IPS-NIHi7 (cell line): ENCODE measurements around the gene DYNC1I1.

Experiments used
- DNase-seq: peaks from one replicate; pipeline ENCODE4 v3.0.0; 2012; ENCODE audit warnings: mixed read lengths; ENCODE audit errors: extremely low spot score

The DYNC1I1 gene

DNA sequence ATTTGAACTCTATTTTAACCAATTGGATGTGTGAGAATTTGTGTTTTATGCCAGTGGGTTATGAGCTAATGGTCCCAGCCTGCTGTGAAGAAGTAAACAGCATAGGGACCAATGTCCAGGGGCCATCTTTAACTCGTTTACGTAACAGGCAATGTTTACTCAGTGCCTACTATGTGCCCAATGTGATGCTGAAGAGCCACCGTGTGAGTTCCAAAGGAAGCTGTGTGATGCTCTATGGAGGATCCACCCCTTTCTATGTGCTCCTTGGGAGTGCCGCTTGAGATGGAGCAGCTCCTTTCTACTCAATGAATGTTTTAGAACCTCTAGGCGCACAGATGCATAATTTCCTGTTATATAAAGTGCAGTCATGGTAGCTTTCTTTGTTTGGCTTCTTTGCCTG, 21.3 kb downstream of the DYNC1I1 start:
- DNase-seq: no peak

DNA sequence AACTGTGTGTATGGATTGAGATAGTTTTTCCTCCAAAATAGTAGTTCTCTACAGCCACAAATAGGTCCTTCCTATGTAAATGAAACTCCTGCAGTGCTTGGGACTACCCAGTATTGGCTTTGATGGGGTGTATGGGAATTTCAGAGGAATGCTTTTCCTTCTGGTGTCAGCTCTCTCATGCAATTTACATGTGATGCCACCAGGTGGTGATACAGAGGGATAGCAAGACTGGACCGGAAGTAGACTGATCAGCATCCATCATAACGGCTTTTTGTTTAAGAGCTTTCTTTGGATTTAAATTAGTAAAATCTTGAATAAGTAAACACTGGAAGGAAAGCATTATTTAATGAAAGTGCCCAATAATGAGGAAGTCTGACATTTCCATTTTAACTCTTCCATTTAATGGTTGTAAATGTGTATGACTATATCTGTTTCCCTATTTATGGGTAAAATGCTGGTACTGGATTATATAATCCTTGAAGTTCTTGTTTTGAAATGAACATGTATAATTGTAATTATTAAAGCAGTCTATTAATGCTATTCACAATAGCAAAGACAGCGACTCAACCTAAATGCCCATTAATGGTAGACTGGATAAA, 22.7 kb downstream of the DYNC1I1 start:
- peak; percentile 54 for DNase-seq

DNA sequence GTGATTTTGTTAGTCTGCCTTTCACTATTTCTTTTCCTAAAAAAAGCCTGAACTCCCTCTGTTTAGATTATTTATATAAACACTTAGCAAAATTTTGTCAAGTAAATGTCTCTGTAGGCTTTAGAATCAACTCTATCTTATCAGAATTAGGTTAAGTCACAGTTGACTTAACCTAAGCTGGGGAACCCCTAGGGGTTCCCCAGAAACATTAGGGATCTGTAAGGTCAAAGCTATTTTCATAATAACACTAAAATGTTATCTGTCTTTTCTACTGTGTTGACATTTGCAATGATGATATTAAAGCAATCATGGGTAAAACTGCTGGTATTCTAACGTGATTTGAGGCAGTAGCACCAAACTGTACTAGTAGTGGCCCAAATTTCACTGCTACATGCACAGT, 24.3 kb downstream of the DYNC1I1 start:
- DNase-seq: no peak

GRCh38 chr7:95798401-95798930, 26.1 kb downstream of the DYNC1I1 start:
- DNase-seq: no peak

- no peak for DNase-seq
Observed at GRCh38 chr7:95800787-95801186, 28.4 kb downstream of the DYNC1I1 start.

- DNase-seq: no peak
Observed at GRCh38 chr7:95802270-95802669, 29.9 kb downstream of the DYNC1I1 start.

DNA sequence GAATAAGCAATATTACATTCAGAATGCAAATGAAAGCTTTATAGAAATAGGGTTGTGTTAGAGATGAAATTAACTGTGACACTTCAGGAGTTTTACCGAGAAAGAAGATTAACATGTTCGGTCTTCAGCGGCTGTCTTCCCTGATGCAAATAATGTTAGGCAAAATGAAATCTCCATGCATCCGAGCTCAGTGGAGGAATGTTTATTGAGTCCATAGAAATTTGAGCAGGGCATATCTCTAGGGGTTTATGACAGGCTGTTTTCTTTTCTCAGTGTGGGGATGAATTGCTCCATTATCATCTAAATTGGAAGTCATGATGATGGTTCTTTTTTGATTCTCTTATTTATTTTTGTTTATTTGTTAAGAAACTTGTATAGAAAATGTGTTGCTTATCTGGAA, 31.7 kb downstream of the DYNC1I1 start:
- DNase-seq: no peak

- no peak for DNase-seq
Observed at GRCh38 chr7:95805909-95806308, 33.6 kb downstream of the DYNC1I1 start.

DNA sequence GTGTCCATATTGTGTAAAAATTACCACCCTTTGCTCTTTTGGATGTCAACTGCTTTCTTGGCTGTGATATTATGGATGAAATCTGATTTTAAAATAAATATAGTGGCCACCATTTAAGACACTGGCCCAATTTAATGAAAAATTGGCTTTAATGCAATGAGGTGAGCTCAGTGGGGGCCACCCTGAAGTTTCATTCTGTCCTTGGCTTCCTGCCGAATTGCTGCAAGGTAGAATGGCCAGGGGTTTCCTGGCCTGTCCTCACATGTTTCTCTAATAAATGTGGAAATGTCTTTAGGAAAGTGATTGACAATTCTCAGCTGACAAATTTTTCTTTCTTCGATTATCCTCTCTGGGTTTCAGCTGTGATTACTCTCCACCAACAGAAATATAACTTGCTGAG, 36.0 kb downstream of the DYNC1I1 start:
- DNase-seq: no peak

GRCh38 chr7:95811846-95812445, 39.6 kb downstream of the DYNC1I1 start:
- no peak for DNase-seq

- no peak for DNase-seq
Observed at GRCh38 chr7:95814721-95815120, 42.4 kb downstream of the DYNC1I1 start.

- DNase-seq: no peak
Observed at GRCh38 chr7:95817866-95818640, 45.7 kb downstream of the DYNC1I1 start.

DNA sequence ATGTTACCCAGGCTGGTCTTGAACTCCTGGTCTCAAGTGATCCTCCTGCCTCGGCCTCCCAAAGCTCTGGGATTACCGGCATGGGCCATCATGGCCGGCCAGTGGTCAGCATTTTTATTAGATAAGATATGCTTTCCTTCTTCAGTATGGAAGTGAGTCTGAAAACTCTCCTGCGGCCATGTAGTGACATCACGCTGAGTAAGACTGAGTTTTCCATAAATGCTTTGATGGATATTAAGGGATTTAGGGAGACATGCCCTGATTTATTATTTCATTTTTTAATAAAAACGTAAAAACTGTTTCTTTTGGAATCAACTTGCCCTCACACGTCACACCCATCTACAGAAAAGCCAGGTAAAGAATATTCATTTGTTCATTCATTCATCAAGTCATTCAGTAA, 48.4 kb downstream of the DYNC1I1 start:
- DNase-seq: no peak

GRCh38 chr7:95822717-95823116, 50.4 kb downstream of the DYNC1I1 start:
- DNase-seq: peak; percentile 13

DNA sequence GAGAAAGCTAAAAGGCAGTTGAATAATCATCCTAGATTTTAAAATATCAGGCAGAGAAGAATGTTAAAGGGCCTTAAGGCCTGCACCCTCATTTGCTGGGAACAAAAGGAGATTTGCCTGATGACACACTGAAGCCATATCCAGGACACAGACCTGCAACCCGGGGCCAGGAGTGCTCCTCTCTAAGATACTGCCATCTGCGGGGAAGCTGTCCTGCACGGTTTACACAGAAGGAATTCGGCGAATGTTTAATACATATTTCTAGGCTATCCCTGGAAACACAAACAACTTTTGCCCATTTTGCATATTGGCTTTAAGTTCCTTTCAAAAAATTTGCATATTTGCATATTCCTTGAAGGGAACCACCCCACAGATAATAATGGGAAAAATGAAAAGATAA, 52.3 kb downstream of the DYNC1I1 start:
- DNase-seq: no peak

GRCh38 chr7:95828824-95829790, 56.8 kb downstream of the DYNC1I1 start:
- no peak for DNase-seq

DNA sequence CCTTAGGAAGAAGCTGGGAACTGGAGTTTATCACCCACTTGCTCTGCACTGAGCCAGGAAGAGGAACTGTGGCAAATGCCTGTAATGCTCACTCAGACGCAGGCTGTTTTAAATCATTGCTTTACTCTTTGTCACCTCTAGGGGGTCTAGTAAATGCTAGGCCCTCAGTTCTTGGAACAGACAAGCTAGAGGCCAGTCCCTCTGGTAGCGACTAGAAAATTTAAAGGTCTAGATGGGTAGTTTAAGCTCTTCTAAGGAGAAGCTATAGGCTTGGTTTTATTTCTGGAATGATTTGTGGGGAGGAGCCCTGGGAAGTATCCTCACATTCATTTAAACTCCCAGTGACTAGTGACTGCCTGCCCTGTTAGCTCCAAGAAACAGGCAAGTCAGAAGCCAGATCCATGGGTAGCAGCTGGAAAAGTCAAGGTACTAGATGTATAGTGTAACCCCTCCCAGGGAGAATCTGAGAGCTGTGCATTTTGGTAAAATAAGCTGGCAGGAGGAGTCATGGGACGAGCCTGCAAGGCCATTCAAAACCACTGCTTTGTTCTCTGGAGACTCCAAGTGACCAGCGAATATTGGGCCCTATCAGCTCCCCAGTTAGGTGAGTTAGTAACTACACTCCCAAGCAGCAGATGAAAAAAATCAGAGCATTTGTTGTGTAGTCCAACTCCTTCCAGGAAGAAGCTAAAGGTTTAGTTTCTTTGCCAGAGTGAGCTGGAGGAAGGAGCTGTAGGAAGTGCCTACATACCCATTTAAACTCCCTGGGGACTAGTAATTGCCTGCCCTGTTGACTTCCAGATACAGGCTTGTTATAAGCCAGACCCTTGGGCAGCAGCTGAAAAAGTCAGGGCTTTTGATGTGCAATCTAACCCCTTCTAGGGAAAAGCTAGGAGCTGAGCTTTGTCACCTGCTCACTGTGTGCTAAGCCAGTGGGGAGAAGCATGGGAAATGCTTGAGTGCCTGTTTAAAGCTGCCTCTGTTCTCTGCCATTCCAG, 68.9 kb downstream of the DYNC1I1 start:
- peak; percentile 79 for DNase-seq

DNA sequence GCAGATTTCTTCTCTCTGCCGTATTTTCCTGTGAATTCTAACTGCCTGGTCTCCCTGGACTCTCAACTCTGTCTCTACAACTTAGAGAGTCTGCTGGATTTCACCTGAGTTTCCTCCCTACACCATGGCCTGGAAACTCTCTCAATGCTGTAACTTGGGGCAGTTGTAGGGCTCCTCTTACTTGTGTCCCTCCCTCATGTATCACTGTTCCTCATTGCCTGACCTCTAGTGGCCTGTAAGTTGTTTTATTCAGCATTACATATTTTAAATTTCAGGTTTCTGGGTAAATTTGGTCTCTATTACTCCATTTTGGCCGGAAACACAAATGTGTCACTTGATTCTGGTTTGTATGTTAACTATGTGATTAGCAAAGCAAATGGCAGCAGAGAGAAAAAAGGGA, 70.9 kb downstream of the DYNC1I1 start:
- DNase-seq: peak; percentile 48

GRCh38 chr7:95845007-95845406, 72.7 kb downstream of the DYNC1I1 start:
- DNase-seq: no peak

GRCh38 chr7:95847061-95847460, 74.7 kb downstream of the DYNC1I1 start:
- DNase-seq: no peak
